Lung (tissue), 12 donors: ENCODE results near the gene CLPSL2. TPM values are rescaled to one million over a fixed set of nuclear protein-coding genes. Genes with fewer than 3 reads are reported as not detected.

Experiments used
- ATAC-seq: fragments of 200-7000 bp; cut with Tn5 transposase; one replicate; pipeline ENCODE4 v1.9.1; 2020; ENCODE audit warnings: moderate number of reproducible peaks; ENCODE audit not compliant: insufficient read depth, low FRiP score
- DNase-seq, 3 donors: peaks; one replicate each; pipeline ENCODE4 v3.0.0-alpha.2; 2013 to 2017
- H3K27ac ChIP-seq, 2 donors: one replicate each; pipeline ENCODE4 v1.5.1; 2013; ENCODE audit warnings: mild to moderate bottlenecking in 2 of 2, moderate library complexity in 2 of 2, control low read depth in 1 of 2, inconsistent platforms in 1 of 2, low read depth in 1 of 2, low read length in 1 of 2
- H3K27me3 ChIP-seq, 3 donors: one replicate each; pipeline ENCODE4 v1.5.1; 2013; ENCODE audit warnings: low read length in 2 of 3; ENCODE audit not compliant: control insufficient read depth in 3 of 3, insufficient read depth in 3 of 3
- H3K36me3 ChIP-seq, 4 donors: one replicate each; pipeline ENCODE4 v1.5.1; 2013; ENCODE audit warnings: low read length in 4 of 4, mild to moderate bottlenecking in 1 of 4, moderate library complexity in 1 of 4; ENCODE audit not compliant: control insufficient read depth in 4 of 4, insufficient read depth in 4 of 4
- H3K4me1 ChIP-seq, 5 donors: one replicate each; pipeline ENCODE4 v1.5.1; 2013; ENCODE audit warnings: low read length in 5 of 5, mild to moderate bottlenecking in 2 of 5, moderate library complexity in 1 of 5; ENCODE audit not compliant: control insufficient read depth in 5 of 5, insufficient read depth in 5 of 5
- H3K4me3 ChIP-seq: one replicate; pipeline ENCODE4 v1.5.1; 2013; ENCODE audit warnings: mild to moderate bottlenecking, control low read depth, moderate library complexity
- H3K9ac ChIP-seq, 2 donors: one replicate each; pipeline ENCODE4 v1.5.1; 2013; ENCODE audit warnings: low read length in 2 of 2, control low read depth in 1 of 2; ENCODE audit not compliant: insufficient read depth in 1 of 2
- H3K9me3 ChIP-seq, 4 donors: one replicate each; pipeline ENCODE4 v1.5.1; 2013; ENCODE audit warnings: low read length in 3 of 4, mild to moderate bottlenecking in 1 of 4, moderate library complexity in 1 of 4; ENCODE audit not compliant: control insufficient read depth in 4 of 4, insufficient read depth in 3 of 4
- CTCF ChIP-seq: IDR thresholded peaks from 2 replicates; pipeline ENCODE4 v1.5.1; 2012; ENCODE audit warnings: mild to moderate bottlenecking; ENCODE audit errors: control extremely low read depth, extremely low read depth
- WGBS, 2 donors: extraction: QIAGEN DNeasy Blood & Tissue Kit; methylation state at CpG; one replicate each; pipeline ENCODE4 v1.1.7; 2013; 5-methylcytosine and 5-hydroxymethylcytosine counted together
- polyA plus RNA-seq, 2 donors: library from polyadenylated mRNA; stranded (reverse); fragments of 200-250 nt; gene quantifications; one replicate each; pipeline ENCODE4 v1.2.1, GENCODE V29; 2013
- total RNA-seq, 2 donors: library from RNA; depleted of rRNA in 1 of 2; stranded (reverse); fragments of >200 nt in 1 of 2; gene quantifications; one replicate each; pipeline ENCODE4 v1.2.1, GENCODE V29; 2014 to 2021
- donor health status: control.
- donor health status: control.
- donor health status: Bipolar disorder and iron deficiency.
- donor health status: healthy.
- donor health status: DM: yes; HTN: yes; CAD: no.

Gene CLPSL2
- total and polyA plus RNA-seq, 4 donors: not detected

- ATAC-seq (no peak), DNase-seq (no peak)
- Histone ChIP-seq H3K27ac (no peak overlapping the region), H3K27me3 (no peaks in the 10 kb centered on the region), H3K36me3 (no peaks in the 10 kb centered on the region), H3K4me3 (no peak overlapping the region), H3K9me3 (no peaks in the 10 kb centered on the region), H3K9ac (no peak overlapping the region), H3K4me1 (no peaks in the 10 kb centered on the region)
- 91% methylated on average over 2 of the region's 2 CpGs for WGBS, 2 donors
- TF ChIP-seq CTCF: no peak
Observed at GRCh38 chr6:35823601-35824000, 47.2 kb downstream of the CLPSL2 start.

GRCh38 chr6:35824552-35825192 lies 48.3 kb downstream of the CLPSL2 start:
- no peak for TF ChIP-seq CTCF
- no peak for ATAC-seq
- Histone ChIP-seq H3K4me1 (no peaks in the 10 kb centered on the region), H3K36me3 (no peaks in the 10 kb centered on the region), H3K27me3 (no peaks in the 10 kb centered on the region), H3K4me3 (no peak overlapping the region), H3K9me3 (no peaks in the 10 kb centered on the region), H3K27ac (no peak overlapping the region), H3K9ac (no peak overlapping the region)
- no peak for DNase-seq
- 83 to 84% methylated on average over 5 of the region's 5 CpGs for WGBS, 2 donors

Other genes starting within 250 kb of the CLPSL2 start
- 100 to 1,000 TPM in 1 of 2 donors, 10 to 100 TPM in 1; 25.9 to 184 TPM for gene FKBP5, start 87.7 kb upstream of the CLPSL2 start, total RNA-seq
- gene FKBP5, start 87.7 kb upstream of the CLPSL2 start, polyA plus RNA-seq: 100 to 1,000 TPM in 1 of 2 donors, 10 to 100 TPM in 1; 27.7 to 245 TPM
- gene ARMC12, start 39.6 kb upstream of the CLPSL2 start, total RNA-seq: under 1 TPM; 0.20 to 0.52 TPM
- gene ARMC12, start 39.6 kb upstream of the CLPSL2 start, polyA plus RNA-seq: 1 to 10 TPM; 1.0 to 1.1 TPM
- not detected for gene CLPSL1, start 4.4 kb downstream of the CLPSL2 start, total RNA-seq
- not detected for gene CLPSL1, start 4.4 kb downstream of the CLPSL2 start, polyA plus RNA-seq
- 1 to 10 TPM in 1 of 2 donors, not detected in 1; 5.3 TPM for gene CLPS, start 20.7 kb downstream of the CLPSL2 start, total RNA-seq
- under 1 TPM in 1 of 2 donors, not detected in 1; 0.38 TPM for gene CLPS, start 20.7 kb downstream of the CLPSL2 start, polyA plus RNA-seq
- gene LHFPL5, start 28.8 kb downstream of the CLPSL2 start, total RNA-seq: not detected
- not detected for gene LHFPL5, start 28.8 kb downstream of the CLPSL2 start, polyA plus RNA-seq
- 10 to 100 TPM; 29.1 to 78.9 TPM for gene SRPK1, start 144.5 kb downstream of the CLPSL2 start, total RNA-seq
- gene SRPK1, start 144.5 kb downstream of the CLPSL2 start, polyA plus RNA-seq: 10 to 100 TPM in 1 of 2 donors, 1 to 10 TPM in 1; 9.6 to 18.0 TPM
- gene SLC26A8, start 248.0 kb downstream of the CLPSL2 start, total RNA-seq: under 1 TPM; 0.34 to 0.61 TPM
- gene SLC26A8, start 248.0 kb downstream of the CLPSL2 start, polyA plus RNA-seq: 1 to 10 TPM in 1 of 2 donors, under 1 TPM in 1; 0.20 to 1.1 TPM